K562 (cell line): ENCODE measurements around the gene OR56B1. TPM values are rescaled to one million over a fixed set of nuclear protein-coding genes. Genes with fewer than 3 reads are reported as not detected.
A peak's percentile ranks its signal among the peaks of the same experiment; 100 is the strongest.

Experiments
- ATAC-seq: fragments of 200-7000 bp; cut with Tn5 transposase; 3 replicates; pipeline ENCODE4 v1.9.1; 2020; ENCODE audit warnings: moderate library complexity
- BruUV-seq: library from RNA; stranded (reverse); fragments of 400-500 nt; replicated peaks from 2 replicates; lab custom pipeline; 2021; lab: Mats Ljungman, UMichigan
- CTCF ChIA-PET: fragments of 300-600 bp; formaldehyde crosslinking; extraction: SDS; loops from one replicate; lab custom pipeline; 2021; ENCODE audit warnings: low intra/inter-chr PET ratio; lab: Yijun Ruan, JAX
- POLR2A ChIA-PET: fragments of 300-600, 350-650 bp; sonication (Branson Sonifier 250); formaldehyde crosslinking; extraction: SDS; loops from one replicate; lab custom pipeline; 2021; ENCODE audit warnings: antibody characterized with exemption, inconsistent platforms; lab: Yijun Ruan, JAX
- DNase-seq, 4 experiments: peaks; one replicate each; pipeline versions ENCODE4 v3.0.0 to v3.0.0-alpha.2; 2011 to 2018; ENCODE audit warnings: low spot score in 3 of 4, mixed read lengths in 3 of 4; ENCODE audit errors: extremely low read depth in 1 of 4
- FAIRE-seq: peaks from 2 replicates; lab custom pipeline; 2011; peaks lifted over from hg19 to GRCh38; lab: Jason Lieb, UNC
- H2AFZ ChIP-seq: 2 replicates; pipeline ENCODE4 v1.6.0; 2011; ENCODE audit warnings: low read depth, low read length, control low read depth, inconsistent platforms
- H3K27ac ChIP-seq: fragments of 200-600 bp; 3 replicates; pipeline ENCODE4 v1.8.0; 2011; ENCODE audit warnings: low read depth, mild to moderate bottlenecking, control low read depth, inconsistent platforms, low read length, moderate library complexity, mixed read lengths; ENCODE audit errors: extremely low read depth
- H3K27me3 ChIP-seq, 2 experiments: fragments of 300-600 bp in 1 of 2; 2 replicates in 1 of 2; 3 replicates in 1 of 2; pipeline versions ENCODE4 v1.6.0 to v1.8.0; 2011; ENCODE audit warnings: inconsistent platforms in 2 of 2, low read length in 2 of 2, mild to moderate bottlenecking in 1 of 2, mixed read lengths in 1 of 2, moderate library complexity in 1 of 2; ENCODE audit not compliant: control insufficient read depth in 2 of 2, insufficient read depth in 2 of 2
- H3K36me3 ChIP-seq: fragments of 300-600 bp; 3 replicates; pipeline ENCODE4 v1.8.0; 2011; ENCODE audit warnings: mild to moderate bottlenecking, low read length, inconsistent platforms; ENCODE audit not compliant: control insufficient read depth, insufficient read depth
- H3K4me1 ChIP-seq, 2 experiments: fragments of 200-600 bp in 1 of 2; replicated peaks in 1 of 2; 2 replicates in 1 of 2; 3 replicates in 1 of 2; pipeline versions ENCODE4 v1.5.1 to v1.8.0; 2011; ENCODE audit warnings: inconsistent platforms in 2 of 2, low read length in 2 of 2, mild to moderate bottlenecking in 1 of 2, mixed read lengths in 1 of 2, moderate library complexity in 1 of 2; ENCODE audit not compliant: control insufficient read depth in 2 of 2, insufficient read depth in 2 of 2
- H3K4me2 ChIP-seq: 2 replicates; pipeline ENCODE4 v1.6.1; 2011; ENCODE audit warnings: low read length, control low read depth, inconsistent platforms, mixed read lengths; ENCODE audit not compliant: insufficient read depth
- H3K4me3 ChIP-seq: fragments of 200-600 bp; sonication (generic), shearing (Covaris generic); 2 replicates; pipeline ENCODE4 v1.5.1; 2016; ENCODE audit warnings: control low read depth, inconsistent platforms
- H3K79me2 ChIP-seq: fragments of 200-600 bp; 3 replicates; pipeline ENCODE4 v1.8.0; 2011; ENCODE audit warnings: low read length, inconsistent platforms; ENCODE audit not compliant: control insufficient read depth, insufficient read depth
- H3K9ac ChIP-seq, 2 experiments: 2 replicates each; pipeline versions ENCODE4 v1.6.0 to v1.6.1; 2011; ENCODE audit warnings: low read depth in 2 of 2, low read length in 2 of 2, control low read depth in 1 of 2, inconsistent platforms in 1 of 2, mild to moderate bottlenecking in 1 of 2, mixed read lengths in 1 of 2; ENCODE audit not compliant: insufficient read depth in 1 of 2
- H3K9me1 ChIP-seq: one replicate; pipeline ENCODE4 v1.6.0; 2011; ENCODE audit warnings: inconsistent platforms, mild to moderate bottlenecking, low read length, moderate library complexity; ENCODE audit not compliant: control insufficient read depth, insufficient read depth
- H3K9me3 ChIP-seq: replicated peaks from 2 replicates; pipeline ENCODE4 v1.5.1; 2011; ENCODE audit warnings: low read depth, low read length, inconsistent platforms; ENCODE audit not compliant: control insufficient read depth, insufficient read depth
- H4K20me1 ChIP-seq: replicated peaks from 2 replicates; pipeline ENCODE4 v1.6.1; 2011; ENCODE audit warnings: low read length, inconsistent platforms, mixed read lengths; ENCODE audit not compliant: control insufficient read depth, insufficient read depth
- ADNP ChIP-seq: fragments of 200-800 bp; sonication (Bioruptor generic); IDR thresholded peaks from 2 replicates; pipeline ENCODE4 v1.6.1; 2016; ENCODE audit warnings: missing genetic modification characterization, missing compliant biosample characterization
- HDAC8 ChIP-seq: fragments of 450-650 bp; IDR thresholded peaks from 2 replicates; pipeline ENCODE4 v1.6.1; 2016; ENCODE audit warnings: mild to moderate bottlenecking, missing genetic modification characterization, moderate library complexity, missing compliant biosample characterization
- SMARCE1 ChIP-seq: fragments of 450-650 bp; IDR thresholded peaks from 2 replicates; pipeline ENCODE4 v1.7.1; 2016; ENCODE audit warnings: mild to moderate bottlenecking
- ZKSCAN3 ChIP-seq: fragments of 250-450 bp; sonication (Bioruptor Pico); IDR thresholded peaks from 2 replicates; pipeline ENCODE4 v1.4.0; 2020
- ZNF282 ChIP-seq: sonication (generic); formaldehyde crosslinking; IDR thresholded peaks from 2 replicates; pipeline ENCODE4 v1.8.1; 2023; ENCODE audit warnings: missing genetic modification reagents
- ZNF324 ChIP-seq: fragments of 250-450 bp; sonication (Bioruptor Pico); IDR thresholded peaks from 2 replicates; pipeline ENCODE4 v1.4.0; 2020; ENCODE audit warnings: mild to moderate bottlenecking
- ZNF384 ChIP-seq: IDR thresholded peaks from 2 replicates; pipeline ENCODE4 v1.6.1; 2012; ENCODE audit warnings: low read depth, low read length, improper control_type of control experiment
- WGBS: fragments of 100-300 bp; shearing (Covaris generic); methylation state at CpG from one replicate; pipeline ENCODE4 v1.1.6; 2016; ENCODE audit warnings: low coverage, mixed read lengths; ENCODE audit not compliant: insufficient coverage; ENCODE audit errors: missing lambda C conversion rate; 5-methylcytosine and 5-hydroxymethylcytosine counted together
- in situ Hi-C: fragments of 300-500 bp; cut with MboI; formaldehyde crosslinking; loops from 4 replicates; pipeline ENCODE4 v1.15.0; 2018; ENCODE audit warnings: inconsistent platforms, mixed read lengths
- intact Hi-C: fragments of 100-400 bp; cut with micrococcal nuclease; formaldehyde crosslinking; loops from 2 replicates; pipeline ENCODE4 v1.14.2; 2022
- polyA plus RNA-seq, 8 experiments: library from polyadenylated mRNA; depleted of rRNA in 4 of 8; stranded (reverse) in 5 of 8; unstranded in 3 of 8; fragments of >200 nt; fragmentation: Nextera tagmentation in 2 of 8; fragmentation: Illumina TruSeq in 1 of 8; extraction: Ambion mirVana in 2 of 8; extraction: Trizol in 1 of 8; gene quantifications; 2 replicates each; pipeline versions ENCODE4 v1.2.1 to v1.2.3, GENCODE V29; 2011 to 2014; ENCODE audit warnings: inconsistent platforms in 1 of 8, missing spikeins in 1 of 8
- total RNA-seq, 7 experiments: library from RNA; depleted of rRNA in 6 of 7; stranded (reverse); fragments of >200 nt in 6 of 7; fragmentation: Illumina TruSeq in 2 of 7; extraction: Trizol in 2 of 7; gene quantifications; 2 replicates each; pipeline versions ENCODE4 v1.2.1 to v1.2.3, GENCODE V29; 2011 to 2021; ENCODE audit warnings: low replicate concordance in 1 of 7
- TF ChIP-seq, protein P1 (sequence below): IDR thresholded peaks from 3 replicates; pipeline ENCODE4 v1.6.1; 2011; ENCODE audit warnings: borderline replicate concordance, mild to moderate bottlenecking, moderate library complexity; ENCODE audit not compliant: insufficient read length; ENCODE audit errors: extremely low read depth

Gene OR56B1
- total and polyA plus RNA-seq, 9 of the 15 experiments (the other 6 are each of a cell fraction or from before 2014, with no cell fraction given): not detected

DNA sequence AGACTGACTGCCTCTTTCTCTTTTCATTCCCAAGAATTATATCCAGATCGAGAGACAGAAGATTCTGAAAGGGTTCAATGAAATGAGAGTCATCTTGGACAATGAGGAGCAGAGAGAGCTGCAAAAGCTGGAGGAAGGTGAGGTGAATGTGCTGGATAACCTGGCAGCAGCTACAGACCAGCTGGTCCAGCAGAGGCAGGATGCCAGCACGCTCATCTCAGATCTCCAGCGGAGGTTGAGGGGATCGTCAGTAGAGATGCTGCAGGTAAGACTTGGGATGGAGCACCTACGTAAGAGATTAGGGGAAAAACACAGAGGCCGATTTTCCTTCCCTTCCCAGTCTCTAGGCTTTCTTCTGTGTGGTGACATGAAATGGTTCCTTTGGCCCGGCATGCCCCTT is 38.0 kb upstream of the OR56B1 start:
- H3K9me3 ChIP-seq: no peaks in the 10 kb centered on the region
- TF ChIP-seq HDAC8 (tag): no peak
- no peak for TF ChIP-seq ZKSCAN3 (CRISPR knock-in tag)
- no peak for TF ChIP-seq ZNF324
- no peak overlapping the region for H2AFZ ChIP-seq
- no TSS peak for BruUV-seq
- H3K9me1 ChIP-seq: no peaks in the 10 kb centered on the region
- in situ Hi-C loops: no loop called here
- no peak for FAIRE-seq
- H3K27me3 ChIP-seq: peaks cover 0 to 4% of the 10 kb centered on the region in 2 experiments; a peak in 2 of 5 replicates
- H3K79me2 ChIP-seq: no peaks in the 10 kb centered on the region
- 31% methylated on average over 7 of the region's 7 CpGs for WGBS
- no peak overlapping the region for H3K27ac ChIP-seq
- ATAC-seq: no peak
- ChIA-PET POLR2A (interaction anchor here (3.4 kb wide), 1 partner anchor 14 kb away, joined by 12 read pairs; the partner anchor contains the start of gene TRIM5), CTCF (no interaction called here)
- H3K9ac ChIP-seq: no peak overlapping the region
- H4K20me1 ChIP-seq: no peaks in the 10 kb centered on the region
- no peak overlapping the region for H3K4me2 ChIP-seq
- H3K4me3 ChIP-seq: no peak overlapping the region
- DNase-seq: no peak
- intact Hi-C loops: no loop called here
- no peaks in the 10 kb centered on the region for H3K36me3 ChIP-seq
- H3K4me1 ChIP-seq: no peaks in the 10 kb centered on the region

DNA sequence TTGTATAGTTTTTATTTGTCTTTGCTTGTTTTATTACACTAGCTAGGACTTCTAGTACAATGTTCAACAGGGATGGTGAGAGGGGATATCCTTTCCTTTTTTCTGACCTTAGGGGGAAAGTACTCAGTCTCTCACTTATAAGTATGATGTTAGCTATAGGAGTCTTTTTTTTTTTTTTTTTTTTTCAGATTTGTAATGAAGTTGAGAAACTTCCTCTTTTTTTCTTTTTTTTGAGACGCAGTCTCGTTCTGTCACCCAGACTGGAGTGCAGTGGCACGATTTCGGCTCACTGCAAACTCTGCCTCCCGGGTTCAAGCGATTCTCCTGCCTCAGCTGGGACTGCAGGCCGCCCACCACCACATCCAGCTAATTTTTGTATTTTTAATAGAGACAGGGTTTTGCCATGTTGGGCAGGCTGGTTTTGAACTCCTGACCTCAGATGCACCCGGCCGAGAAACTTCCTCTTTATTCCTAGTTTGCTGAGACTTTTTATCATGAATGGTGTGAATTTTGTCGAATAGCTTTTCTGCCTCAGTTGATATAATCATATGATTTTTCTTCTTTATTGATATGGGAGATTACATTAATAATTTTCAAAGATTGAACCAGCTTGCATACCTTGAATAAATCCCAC is 35.7 kb upstream of the OR56B1 start:
- intact Hi-C loops (no loop called here), in situ Hi-C loops (no loop called here)
- Histone ChIP-seq H3K4me2 (no peak overlapping the region), H4K20me1 (no peaks in the 10 kb centered on the region), H2AFZ (no peak overlapping the region), H3K9ac (no peak overlapping the region), H3K27me3 (peaks cover 0 to 4% of the 10 kb centered on the region in 2 experiments; a peak in 3 of 5 replicates), H3K4me3 (no peak overlapping the region), H3K4me1 (no peaks in the 10 kb centered on the region), H3K9me1 (no peaks in the 10 kb centered on the region), H3K27ac (no peak overlapping the region), H3K9me3 (no peaks in the 10 kb centered on the region), H3K36me3 (no peaks in the 10 kb centered on the region), H3K79me2 (no peaks in the 10 kb centered on the region)
- TF ChIP-seq ADNP (peak; percentile 43; the same call in 1 of the 2 replicates), ZNF384 (peak; percentile 48; the same call in 1 of the 2 replicates), SMARCE1 (peak; percentile 30; the same call in 1 of the 2 replicates), ZNF282 (CRISPR knock-in tag) (no peak)
- TF ChIP-seq, protein P1, sequence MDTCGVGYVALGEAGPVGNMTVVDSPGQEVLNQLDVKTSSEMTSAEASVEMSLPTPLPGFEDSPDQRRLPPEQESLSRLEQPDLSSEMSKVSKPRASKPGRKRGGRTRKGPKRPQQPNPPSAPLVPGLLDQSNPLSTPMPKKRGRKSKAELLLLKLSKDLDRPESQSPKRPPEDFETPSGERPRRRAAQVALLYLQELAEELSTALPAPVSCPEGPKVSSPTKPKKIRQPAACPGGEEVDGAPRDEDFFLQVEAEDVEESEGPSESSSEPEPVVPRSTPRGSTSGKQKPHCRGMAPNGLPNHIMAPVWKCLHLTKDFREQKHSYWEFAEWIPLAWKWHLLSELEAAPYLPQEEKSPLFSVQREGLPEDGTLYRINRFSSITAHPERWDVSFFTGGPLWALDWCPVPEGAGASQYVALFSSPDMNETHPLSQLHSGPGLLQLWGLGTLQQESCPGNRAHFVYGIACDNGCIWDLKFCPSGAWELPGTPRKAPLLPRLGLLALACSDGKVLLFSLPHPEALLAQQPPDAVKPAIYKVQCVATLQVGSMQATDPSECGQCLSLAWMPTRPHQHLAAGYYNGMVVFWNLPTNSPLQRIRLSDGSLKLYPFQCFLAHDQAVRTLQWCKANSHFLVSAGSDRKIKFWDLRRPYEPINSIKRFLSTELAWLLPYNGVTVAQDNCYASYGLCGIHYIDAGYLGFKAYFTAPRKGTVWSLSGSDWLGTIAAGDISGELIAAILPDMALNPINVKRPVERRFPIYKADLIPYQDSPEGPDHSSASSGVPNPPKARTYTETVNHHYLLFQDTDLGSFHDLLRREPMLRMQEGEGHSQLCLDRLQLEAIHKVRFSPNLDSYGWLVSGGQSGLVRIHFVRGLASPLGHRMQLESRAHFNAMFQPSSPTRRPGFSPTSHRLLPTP: peak; percentile 6
- FAIRE-seq (no peak), ATAC-seq (no peak), DNase-seq (no peak)
- WGBS: 4% methylated on average over 9 of the region's 10 CpGs
- ChIA-PET POLR2A (interaction anchor here (1.2 kb wide), 1 partner anchor 10 kb away, joined by 4 read pairs; no protein-coding TSS in a partner anchor), CTCF (no interaction called here)
- BruUV-seq: no TSS peak
